Stimulated activated CD4-positive, alpha-beta T cell treated with anti-CD3 and anti-CD28 coated beads, Interleukin-2, amount 100 ng/mL, for 48 hours (primary cell): ENCODE data around the gene NR3C2.
"Not testable (repeated sequence)": the region's sequence is repeated elsewhere in the genome, so short reads cannot be mapped to it uniquely, and the experiment has no call there.

Experiments
- DNase-seq, 2 donors: peaks; one replicate each; pipeline ENCODE4 v3.0.0-alpha.2; 2020

NR3C2 gene

DNA sequence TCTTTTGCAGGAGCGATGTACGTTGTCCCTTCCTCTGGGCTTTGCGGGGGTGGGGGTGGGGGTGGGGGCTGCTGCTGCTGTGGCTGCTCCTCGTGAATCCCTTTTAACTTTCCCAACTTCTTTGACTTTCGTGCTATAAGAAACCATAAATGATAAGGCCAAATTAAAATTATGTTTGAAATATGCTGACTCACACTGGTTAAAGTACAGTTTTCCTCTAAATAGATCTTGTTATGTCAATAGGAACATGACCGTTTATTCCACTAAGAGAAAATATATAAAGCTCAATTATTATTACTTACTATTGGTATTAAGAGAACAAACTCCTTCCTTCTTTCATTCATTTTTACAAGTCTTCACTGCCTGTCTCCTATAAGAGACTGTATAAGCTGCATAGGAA is 287.4 kb downstream of the NR3C2 start:
- DNase-seq: no peak

DNA sequence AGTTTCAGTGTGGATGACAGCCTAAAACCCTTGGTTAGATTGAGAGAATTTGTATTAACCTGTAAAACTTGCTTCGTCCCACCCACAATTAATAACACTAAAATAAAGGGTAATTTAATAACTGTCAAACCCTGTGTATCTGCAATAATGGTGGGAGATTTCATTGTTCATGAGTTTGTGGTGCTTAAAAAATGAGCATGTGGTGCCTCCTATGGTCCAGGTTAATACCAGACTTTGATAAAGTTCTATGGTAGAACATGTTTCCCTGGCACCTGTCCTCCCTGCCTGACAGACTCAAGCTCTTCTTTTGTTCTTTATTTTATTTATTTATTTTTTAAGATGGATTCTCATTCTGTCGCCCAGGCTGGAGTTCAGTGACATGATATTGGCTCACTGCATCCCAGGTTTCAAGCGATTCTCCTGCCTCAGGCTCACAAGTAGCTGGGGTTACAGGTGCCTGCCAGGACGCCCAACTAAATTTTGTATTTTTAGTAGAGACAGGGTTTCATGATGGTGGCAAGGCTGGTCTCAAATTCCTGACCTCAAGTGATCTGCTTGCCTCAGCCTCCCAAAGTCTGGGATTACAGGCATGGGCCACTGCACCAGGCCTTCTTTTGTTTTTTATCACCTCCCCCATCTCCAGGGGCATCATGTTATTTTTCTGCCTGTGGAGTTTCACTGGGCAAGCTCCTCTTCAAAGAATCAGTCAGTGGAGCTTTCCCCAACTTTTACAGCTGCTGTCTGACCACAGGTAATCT is 289.2 kb downstream of the NR3C2 start:
- DNase-seq: no peak

DNA sequence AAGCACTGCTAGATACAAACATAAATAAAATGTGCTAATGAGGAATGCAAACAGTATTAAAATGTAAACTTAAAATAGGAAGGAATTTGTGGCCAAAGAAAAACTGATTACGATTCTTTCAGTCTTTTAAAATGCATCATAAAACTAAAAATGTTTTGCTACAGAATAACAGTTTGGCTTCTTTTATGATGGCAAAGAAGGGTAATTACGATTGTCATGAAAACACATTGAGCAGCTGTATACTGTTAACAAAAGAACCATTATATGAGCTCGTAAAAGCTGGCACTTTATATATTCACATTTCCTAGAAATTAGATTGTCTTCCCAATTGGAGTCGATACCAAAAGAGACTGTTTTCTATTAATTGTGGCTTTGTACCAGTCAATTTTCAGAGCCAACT is 290.4 kb downstream of the NR3C2 start:
- DNase-seq: no peak

DNA sequence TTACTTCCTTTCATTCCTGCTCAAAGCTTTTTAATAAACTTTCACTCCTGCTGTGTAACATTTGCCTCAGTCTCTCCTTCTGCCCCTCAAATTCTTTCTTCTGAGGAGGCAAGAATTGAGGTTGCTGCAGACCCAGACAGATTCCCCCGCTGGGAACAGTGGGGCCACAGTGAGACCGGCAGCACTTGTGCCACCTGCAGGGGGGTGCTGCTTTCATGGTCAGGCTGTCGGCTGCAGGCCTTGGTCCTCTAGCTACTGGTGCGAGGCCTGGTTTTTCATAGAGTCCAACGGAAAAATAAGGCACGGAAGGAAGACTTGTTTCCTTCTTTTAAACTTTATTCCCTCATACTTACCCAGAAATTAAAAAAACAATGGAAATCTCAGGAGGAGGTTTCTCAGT is 296.7 kb downstream of the NR3C2 start:
- DNase-seq: no peak

DNA sequence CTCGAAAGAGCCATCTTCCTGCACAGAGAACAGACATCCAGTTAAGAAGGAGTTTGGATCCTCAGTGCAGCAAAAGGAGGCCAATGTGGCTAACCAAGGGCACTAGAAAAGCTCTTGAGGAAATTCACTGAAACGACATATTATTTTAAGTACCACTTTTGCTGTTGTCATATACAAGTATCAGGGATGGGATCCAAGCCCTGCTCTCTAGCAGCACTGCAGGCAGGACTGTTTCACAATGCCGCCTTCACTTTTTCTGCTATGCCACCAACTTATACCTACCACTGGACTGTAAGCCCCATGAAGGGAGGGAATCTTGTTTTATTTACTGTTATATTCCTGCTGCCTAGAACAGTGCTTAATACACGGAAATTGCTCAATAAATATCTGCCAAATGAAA is 299.0 kb downstream of the NR3C2 start:
- DNase-seq: no peak

DNA sequence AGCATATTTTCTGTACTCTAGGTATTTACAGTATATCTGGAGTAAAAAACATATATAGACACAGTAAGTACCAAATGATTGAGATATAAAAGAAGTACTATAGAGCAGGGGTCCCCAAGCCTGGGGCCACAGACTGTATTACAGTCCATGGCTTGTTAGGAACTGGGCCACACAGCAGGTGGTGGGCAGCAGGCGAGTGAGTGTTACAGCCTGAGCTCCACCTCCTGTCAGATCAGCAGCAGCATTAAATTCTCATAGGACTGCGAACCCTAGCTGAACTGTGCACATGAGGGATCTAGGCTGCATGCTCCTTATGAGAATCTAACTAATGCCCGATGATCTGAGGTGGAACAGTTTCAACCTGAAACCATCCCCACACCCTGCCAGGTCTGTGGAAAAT is 300.7 kb downstream of the NR3C2 start:
- no peak for DNase-seq

DNA sequence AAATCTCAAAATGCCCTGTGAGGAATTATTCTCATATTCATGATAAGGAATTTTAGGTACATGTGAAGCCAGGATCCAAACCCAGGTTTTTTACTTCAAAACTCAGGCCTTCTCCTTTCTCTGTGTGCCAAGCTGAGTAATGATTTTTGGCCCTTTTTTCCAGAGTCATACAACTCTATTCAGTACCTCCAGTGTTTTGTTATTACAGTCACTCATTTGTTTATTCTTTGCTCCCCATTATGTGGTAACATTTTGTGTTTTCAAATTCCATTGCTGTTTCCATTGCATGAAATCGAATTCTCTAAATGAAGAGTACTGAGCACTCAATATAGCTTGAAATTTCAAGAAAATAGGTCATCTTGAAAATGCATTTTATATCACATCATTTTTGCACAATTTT is 315.4 kb downstream of the NR3C2 start:
- no peak for DNase-seq

DNA sequence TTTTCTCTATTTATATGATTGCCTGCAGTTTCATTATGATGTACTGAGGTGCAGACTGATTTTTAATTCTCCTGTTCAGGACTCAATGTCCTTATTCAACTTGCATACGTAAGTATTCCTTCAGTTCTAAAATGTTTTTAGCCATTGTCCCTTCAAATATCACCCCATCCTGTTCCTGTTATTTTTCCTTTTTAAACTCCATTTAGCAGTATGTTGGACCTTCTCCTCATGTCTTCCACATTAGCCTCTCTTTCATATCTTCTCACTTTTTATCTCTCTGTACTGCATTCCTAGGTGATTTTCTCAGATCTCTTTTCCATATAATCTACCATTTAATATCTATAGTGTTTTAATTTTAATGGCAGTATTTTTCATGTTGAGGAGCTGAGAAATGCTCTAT is 317.7 kb downstream of the NR3C2 start:
- no peak for DNase-seq

DNA sequence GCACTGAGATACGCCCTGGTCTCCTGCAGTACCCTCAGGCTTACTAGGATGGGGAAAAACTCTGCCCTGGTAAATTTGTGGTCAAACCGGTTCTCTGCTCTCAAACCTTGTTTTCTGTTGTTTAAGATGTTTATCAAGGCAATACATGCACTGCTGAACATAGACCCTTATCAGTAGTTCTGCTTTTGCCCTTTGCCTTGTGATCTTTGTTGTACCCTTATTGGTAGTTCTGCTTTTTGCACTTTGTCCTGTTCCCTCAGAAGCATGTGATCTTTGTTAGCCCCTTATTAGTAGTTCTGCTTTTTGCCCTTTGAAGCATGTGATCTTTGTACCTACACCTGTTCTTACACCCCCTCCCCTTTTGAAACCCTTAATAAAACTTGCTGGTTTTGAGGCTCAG is 319.1 kb downstream of the NR3C2 start:
- not testable (repeated sequence) for DNase-seq

DNA sequence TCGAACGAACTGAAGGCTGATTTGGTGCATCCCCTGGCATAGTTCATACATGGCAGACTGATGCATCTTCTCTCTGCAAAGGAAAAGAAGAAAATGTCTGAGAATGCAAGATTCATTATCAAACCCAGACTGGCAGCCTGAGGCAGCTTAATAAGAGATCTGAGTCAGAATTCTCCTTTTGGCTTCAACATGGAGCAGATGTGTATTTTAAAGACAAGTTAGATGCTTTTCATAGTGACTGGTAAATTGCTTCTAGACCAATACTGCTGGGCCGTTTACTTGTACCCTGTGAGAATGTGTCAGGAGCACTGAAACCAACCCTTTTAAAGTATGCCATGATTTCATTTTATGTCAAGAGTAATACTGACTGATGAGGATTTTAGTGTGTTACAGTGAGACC is 322.0 kb downstream of the NR3C2 start:
- DNase-seq: no peak

DNA sequence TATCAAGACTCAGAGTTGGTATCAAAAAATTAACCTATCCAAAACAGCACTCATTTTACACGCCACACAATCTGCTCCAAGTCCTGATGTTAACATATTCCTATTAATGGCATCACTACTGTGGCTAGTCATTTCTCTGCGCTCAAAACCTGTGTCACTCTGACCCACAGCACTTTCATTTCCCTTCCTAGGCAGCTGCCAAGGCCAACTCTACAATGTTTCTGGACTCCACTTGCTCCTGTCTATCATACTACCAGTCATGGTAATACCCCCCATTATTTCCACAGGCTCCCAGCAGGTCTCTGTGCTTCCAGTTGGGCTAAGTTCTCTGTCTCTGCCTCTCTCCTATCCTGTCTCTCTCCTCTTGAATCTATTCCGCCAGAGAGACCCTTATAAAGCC is 323.6 kb downstream of the NR3C2 start:
- no peak for DNase-seq

DNA sequence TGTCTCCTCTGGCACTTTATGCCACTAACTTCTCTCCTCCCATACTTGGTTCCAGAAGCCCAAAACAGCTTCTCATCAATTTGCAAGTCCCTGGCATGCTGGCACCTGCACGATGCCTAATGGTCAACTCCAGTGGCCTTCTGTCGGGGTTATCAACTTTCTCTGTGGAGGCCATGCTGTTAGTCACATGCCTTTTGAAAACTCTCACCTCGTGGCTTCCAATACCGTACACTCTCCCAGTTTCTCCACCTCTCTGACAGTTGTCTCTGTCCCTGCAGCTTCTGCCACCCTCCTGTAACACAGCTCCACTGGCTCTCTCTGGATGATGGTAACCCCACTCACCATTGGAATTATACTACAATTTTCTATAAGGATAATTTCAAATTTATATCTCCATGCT is 324.0 kb downstream of the NR3C2 start:
- DNase-seq: no peak

DNA sequence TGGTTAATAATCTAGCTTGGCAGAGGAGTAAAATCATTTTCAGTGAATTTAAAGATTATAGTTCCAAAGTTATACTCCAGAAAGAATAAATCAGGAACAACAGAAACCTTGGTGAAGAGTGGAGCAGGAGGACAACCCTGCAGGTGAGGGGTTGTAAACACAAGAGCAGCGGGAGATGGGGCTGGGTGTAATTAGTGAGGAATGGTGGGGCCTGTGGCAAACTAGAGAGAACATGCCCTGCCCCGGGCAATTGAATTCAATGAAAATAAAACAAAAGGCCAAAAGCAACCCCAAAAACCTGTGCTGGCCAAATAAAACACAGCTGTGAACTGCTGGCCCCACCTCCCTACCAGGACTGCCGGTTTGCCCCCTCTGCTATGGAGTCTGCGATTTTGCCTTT is 325.2 kb downstream of the NR3C2 start:
- no peak for DNase-seq

DNA sequence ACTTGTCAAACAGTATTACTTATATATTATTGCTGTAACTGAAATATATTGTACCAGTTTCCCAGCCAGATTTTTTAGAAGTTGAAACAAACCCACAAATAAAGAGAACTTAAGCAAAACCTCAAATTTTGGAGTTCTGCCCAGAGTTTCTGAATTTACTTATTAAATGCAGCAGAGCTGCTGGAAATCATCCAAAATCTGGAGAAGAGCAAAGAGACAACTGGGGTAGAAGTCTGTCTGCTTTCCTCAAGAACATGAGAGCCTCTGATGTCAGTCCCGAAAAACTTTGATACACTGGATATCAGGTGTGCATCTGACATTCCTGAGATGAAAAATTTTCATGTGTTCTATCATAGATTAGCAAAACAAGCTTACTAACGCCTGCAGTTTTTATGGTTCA is 325.9 kb downstream of the NR3C2 start:
- DNase-seq: no peak

DNA sequence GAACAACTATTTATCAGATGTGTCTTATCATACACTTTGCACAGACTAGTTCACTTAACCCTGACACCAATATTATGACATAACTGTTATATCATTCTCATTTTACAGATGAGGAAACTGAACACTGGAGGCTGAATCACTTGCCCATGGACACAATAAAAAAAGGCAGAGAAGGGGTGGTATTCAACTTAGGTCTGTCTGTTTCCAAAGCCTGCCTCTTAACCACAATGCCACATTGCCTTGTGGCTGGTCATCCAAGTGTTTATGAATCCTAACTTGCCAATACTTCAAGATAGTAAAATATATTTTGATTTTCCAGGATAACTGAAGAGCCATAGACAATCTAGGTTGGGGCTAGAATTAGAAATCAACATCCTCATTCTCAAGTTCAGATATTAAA is 327.8 kb downstream of the NR3C2 start:
- no peak for DNase-seq

DNA sequence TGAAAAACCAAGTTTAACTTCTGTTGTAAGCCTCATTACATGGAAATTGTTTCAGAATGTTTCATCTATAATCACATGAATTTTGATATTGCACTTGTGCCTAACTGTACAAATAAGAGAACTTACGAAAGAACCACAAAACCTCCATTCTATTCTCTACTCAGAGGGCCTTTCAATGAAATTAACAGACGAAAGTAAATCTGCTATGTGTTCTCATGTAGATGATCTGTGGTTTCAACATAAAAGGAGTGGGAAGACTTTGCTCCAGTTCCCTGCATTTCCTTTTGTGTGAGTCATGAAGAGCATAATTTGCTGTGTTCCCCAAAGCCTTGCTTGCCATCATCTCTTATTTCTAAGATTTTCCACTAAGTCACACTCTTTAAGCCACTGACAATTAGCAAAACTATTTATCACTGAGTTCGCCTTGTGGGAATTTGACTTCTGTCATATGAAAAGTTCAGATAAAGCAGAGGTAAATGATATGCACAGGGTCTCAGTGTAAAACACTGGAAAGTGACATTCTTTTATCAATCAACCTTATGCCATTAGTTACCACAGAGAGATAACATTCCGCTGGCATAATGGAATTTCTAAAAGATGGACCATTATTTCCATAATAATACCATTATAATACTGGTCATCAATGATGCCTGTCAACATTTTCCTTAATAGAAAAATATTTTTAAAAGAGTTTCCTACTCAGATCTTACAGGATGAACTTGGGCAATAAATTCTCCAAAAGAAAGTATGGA is 329.8 kb downstream of the NR3C2 start:
- DNase-seq: no peak

DNA sequence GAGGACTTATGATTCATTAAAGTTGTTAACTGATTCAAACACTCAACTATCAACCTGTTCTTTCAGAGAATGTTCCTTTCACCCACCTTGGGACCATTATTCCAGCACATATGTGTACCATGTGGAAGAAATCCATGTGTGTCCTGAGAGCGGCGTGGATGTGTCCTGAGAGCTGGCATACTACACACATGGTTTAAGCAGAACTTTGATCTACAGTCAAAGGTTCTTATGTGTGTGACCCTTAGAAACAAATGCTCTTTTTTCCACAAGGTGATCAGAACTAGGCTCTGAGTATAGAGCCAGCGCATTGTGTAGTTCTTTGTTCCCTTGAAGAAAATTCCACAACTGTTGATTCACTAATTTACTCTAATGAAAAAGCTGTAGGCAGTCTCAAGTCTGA is 332.0 kb downstream of the NR3C2 start:
- no peak for DNase-seq

DNA sequence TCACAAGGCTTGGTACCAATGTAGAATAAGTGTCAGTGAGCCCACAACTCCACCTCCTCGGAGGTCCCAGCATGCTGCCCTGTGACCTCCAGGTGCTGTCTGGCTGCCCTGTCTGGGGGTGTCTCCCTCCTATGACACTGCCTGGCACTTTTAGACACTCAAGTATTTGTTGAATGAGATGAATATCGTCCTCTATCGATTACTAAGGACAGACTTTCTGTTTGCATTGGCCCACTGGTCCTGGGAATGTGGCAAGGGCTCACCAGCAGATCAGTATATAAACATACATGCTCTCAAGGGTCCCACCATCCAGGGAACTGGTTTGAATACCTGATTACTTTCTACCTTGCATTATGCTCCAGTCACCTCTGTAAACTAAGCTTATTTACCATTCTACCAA is 333.0 kb downstream of the NR3C2 start:
- no peak for DNase-seq

DNA sequence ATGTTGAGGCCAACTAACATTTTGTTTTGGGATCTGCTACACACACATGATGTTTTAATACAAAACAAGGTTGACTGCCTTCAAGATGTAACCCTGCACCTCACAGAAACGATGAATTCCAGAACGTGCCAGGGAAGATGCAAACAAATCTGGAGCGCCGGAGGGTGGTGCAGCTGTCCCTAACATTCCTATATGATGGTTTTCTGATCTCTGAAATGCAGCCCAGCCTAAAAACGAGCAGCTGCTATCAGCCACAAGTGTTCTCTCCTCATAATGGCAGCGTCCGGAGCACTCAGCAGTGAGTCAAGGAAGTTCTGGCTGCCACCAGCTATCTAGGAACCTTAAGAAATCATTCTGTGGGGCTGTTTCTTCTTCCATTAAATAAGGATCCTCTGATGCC is 333.4 kb downstream of the NR3C2 start:
- no peak for DNase-seq

DNA sequence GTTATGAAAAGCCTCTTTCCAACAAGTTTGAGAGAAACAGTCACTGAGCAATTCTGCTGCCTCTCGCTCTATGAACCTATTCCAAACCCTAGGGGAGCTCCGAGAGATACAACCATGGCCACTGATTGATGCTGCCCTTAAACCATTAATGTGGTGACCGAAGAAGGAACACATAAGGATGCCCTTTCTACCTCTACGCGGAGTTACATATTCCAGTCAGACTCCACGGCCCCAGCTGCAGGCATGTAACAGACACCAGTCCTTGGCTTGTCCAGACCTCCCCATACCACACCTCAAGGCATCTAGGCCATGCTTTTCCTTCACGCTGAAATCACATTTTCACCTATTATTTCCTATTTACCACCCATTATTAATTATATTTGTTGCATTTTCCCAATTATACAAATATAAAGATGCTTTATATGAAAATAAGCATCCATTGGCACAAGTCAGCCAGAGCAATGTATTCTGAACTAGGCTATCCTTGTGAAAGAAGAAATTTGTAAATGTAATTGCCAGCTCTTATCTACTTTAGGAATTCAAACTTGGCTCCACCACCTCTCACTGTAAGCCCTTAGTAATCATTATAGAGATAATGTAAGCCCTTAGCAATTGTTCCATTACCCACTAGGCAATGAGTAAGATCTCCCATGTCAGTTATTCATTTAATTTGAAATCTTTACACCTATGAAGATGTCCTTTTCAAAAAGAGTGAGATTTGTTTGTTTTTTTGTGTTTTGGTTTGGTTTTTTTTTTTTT is 338.4 kb downstream of the NR3C2 start:
- no peak for DNase-seq

DNA sequence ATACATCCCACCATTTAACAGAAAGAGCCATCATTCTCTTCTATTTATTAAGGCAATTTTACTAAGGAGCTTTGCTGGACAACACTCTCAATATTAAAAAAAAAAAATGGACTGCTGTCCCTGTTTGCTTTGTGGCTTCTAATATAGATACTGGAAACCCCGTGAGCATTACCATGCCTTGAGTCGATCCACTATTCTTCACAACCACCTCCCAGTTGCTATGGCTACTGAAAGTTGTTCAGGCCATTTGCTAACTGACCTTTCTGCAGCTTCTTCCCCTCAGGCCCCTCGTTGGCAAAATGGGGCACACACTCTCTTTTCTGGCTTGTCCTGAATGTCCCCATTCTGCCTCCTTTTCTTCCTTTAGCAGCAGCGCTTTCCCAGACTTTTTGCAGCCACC is 340.4 kb downstream of the NR3C2 start:
- DNase-seq: no peak

DNA sequence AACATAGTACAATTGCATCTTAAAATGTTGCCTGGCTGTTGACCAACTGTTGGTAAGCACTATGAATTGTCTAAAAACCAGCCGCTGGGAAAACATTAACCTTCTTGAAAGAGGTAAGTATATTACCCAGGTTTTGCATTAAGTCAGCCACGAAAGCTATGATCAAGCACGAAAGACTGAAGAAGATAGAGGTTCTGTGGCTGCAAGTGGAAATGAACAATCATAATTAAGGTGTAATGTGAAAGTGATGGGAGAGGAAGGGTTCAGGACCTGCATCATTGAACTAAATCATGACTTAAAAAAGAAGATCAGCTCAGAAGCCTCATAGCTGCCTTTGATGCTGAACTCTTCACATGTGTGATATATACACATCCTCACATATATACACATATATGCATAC is 341.0 kb downstream of the NR3C2 start:
- no peak for DNase-seq

DNA sequence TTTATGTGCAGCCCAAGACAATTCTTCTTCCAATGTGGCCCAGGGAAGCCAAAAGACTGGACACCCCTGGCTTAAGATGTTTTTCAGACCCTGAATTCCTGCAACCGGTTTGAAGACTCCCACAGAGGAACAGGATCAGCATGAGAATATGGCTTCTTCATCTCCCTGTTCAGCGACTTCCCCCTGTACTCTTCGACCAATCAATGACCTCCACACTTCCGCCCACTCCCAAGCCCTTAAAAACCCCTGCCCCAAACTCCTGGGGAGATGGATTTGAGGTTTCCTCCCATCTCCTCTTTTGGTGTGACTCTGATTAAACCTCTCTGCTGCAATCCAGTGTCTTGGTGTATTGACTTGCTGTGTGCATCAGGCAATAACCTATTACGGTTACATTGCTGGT is 344.4 kb downstream of the NR3C2 start:
- DNase-seq: no peak

DNA sequence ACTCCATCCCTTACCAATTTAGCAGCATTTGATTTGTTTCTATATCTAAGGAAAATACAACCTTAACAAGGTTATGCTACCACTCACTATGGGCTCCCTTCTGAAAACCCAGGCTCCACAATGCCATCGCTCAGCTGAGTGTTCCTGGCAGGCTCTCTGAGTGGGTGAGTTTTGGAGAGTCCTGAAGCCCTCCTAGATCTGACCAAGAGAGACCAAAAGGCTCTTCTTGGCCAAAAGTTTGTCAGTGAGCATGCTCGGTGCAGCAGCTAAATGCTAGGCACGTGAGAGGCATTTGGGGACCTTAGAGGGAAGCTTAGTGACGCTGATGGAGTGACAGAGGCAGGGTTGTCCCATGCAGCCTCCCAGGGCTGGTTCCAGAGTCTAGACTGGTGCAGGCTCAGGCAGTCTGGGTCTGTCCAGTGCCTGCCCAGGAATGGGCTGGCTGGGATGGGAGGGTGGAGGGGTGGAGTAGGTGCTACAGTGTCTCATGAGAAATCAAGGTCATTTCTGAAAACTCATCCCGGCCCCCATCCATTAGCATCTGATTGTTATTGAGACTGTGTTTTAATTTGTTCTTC is 346.8 kb downstream of the NR3C2 start:
- DNase-seq: no peak
